ENCODE results near the gene PLEKHJ1.
"Not testable (repeated sequence)": the region's sequence is repeated elsewhere in the genome, so short reads cannot be mapped to it uniquely, and the experiment has no call there.

Gene PLEKHJ1

DNA sequence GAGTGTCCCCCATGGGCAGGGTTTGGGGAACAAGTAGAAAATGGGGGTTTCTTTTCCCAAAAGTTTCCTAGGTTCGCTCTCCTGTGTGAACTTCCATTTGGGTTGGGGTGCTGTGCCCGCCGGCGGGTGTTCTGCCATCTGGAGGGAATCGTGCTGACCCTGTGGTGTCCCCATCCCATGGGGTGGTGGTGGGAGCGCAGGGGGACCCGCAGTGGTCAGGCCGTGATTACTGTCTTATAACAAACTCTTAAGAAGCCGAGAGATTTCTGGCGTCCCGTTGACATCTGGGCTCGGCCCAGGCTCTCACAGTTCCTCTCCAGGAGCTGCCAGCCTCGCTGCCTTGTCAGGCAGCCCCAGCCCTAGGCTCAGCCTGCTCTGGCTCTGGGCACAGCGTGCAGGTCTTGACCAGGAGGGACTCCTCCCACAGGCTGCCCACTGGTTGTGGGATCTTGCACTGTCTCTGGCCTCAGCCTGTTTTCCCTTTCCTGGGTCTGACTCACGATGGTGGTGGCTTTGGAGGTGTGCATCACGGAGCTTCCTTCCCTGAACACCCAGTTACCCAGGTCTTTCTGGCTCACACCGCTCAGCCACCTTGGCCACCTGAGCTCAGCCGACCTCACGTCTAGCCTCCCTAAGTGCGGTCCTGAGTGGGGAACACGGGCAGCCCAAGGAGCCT is 34.5 kb downstream of the PLEKHJ1 start:
- DNase-seq: no peak

DNA sequence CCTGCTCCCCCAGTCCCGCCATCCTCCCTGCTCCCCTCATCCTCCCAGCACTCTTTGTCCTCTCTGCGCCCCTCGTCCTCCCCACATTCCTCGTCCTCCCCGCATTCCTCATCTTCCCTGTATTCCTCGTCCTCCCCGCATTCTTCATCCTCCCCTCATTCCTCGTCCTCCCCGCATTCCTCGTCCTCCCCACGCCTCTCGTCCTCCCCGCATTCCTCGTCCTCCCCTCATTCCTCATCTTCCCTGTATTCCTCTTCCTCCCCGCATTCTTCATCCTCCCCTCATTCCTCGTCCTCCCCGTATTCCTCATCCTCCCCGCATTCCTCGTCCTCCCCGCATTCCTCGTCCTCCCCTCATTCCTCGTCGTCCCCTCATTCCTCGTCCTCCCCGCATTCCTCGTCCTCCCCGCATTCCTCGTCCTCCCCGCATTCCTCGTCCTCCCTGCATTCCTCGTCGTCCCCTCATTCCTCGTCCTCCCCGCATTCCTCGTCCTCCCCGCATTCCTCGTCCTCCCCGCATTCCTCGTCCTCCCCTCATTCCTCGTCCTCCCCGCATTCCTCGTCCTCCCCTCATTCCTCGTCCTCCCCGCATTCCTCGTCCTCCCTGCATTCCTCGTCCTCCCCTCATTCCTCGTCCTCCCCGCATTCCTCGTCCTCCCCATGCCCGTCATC is 35.4 kb downstream of the PLEKHJ1 start:
- not testable (repeated sequence) for DNase-seq

GRCh38 chr19:2199861-2200623 is 36.1 kb downstream of the PLEKHJ1 start:
- DNase-seq: no peak

DNA sequence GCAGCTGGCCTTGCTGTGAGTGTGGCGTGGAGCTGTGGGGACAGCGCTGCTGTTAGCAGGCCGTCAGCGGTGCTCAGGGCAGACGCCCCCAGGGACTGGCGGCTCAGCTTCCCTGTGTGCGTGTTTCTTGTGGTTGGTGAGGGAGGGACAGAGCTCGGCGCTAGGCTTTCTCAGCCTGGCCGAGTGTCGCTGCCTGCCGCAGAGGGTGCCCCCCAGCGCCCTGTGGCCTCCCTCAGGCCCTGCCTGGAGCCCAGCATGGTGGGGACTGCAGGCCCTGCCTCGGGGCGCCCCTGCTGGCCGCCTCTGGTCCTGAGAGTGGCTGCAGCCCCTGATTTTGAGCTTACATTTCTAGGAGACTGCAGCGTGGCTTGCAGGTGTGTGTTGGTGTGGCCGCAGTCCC is 36.9 kb downstream of the PLEKHJ1 start:
- DNase-seq: peak in 4 of 51 donors; percentile 12 to 16 (median 12)

DNA sequence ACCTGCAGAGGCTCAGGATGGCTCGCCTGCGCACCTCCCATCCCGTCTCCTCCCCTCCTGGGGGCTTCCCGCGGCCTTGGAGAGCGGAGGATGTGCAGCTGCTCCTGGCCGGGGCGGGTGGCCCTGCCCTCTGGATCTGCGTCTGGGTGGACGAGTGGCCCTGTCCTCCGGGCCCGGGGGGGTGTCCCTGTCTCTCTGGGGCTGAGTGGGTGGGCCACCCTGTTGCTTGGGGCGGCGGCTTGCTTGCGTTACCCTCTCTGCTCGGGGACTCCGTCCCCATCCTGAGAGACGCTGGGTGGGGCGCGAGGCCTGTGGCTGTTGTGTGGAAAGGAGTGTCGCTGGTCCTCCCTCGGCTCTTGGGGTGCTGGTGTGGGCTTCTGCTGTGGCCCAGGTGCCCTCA is 37.8 kb downstream of the PLEKHJ1 start:
- DNase-seq: no peak

DNA sequence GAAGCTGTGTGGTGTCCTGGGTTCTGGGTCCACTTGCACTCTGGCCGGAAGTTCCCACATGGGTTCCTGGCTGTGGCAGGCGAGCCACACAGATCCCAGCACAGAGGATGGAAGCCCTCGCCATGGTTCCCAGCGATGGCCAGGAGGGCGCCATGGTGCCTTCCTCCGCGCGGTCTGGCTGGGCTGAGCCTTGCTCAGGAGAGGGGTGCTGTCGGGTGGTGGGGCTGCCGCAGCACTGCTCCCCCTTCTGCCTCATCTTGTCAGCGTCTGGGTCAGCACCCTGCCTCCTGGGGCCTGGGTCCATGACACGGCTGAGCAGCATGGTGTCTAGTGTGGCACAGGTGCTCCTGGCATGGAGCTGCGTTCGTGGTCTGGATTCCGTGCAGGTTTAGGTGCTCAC is 38.9 kb downstream of the PLEKHJ1 start:
- no peak for DNase-seq

DNA sequence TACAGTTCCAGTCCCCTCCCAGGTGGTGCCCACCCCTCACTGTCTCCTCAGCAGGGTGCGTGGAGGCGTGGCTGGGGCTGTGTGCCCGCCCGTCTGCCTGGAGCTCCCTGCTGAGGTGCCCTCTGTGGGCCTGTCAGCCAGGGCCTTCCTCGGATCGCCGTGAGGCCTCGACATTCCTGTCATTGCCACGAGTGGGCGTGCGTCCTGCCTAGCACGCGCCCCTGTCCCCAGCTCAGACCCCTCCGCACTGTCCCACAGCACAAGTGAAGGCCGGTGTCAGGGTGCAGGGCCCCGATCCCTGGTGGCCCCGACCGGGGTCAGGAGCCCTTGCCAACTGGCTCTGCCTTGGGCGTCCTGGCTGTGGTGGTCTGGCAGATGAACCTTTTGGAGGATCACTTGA is 40.2 kb downstream of the PLEKHJ1 start:
- no peak for DNase-seq

DNA sequence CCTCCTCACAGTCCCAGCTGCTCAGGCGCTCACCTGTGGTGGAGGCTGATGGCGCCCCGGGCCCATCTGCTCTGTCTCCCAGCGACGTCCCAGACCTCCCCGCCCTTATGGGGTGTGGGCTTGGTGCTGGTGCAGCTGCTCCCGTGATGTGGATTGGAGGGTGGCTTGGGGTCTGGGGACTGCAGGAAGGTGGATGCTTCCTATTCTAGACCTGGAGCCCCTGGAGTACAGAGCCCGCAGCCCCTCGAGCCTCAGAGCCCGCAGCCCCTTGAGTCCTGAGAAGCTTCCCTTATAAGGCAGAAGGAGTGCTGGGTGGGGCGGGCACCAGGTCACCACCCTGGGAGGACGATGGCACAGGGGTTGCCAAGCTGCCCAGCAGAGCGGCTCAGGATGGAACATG is 40.8 kb downstream of the PLEKHJ1 start:
- no peak for DNase-seq

GRCh38 chr19:2194513-2195078 is 41.5 kb downstream of the PLEKHJ1 start:
- DNase-seq: no peak

GRCh38 chr19:2193807-2194206 is 42.3 kb downstream of the PLEKHJ1 start:
- no peak for DNase-seq

GRCh38 chr19:2192862-2193261 is 43.3 kb downstream of the PLEKHJ1 start:
- DNase-seq: no peak

DNA sequence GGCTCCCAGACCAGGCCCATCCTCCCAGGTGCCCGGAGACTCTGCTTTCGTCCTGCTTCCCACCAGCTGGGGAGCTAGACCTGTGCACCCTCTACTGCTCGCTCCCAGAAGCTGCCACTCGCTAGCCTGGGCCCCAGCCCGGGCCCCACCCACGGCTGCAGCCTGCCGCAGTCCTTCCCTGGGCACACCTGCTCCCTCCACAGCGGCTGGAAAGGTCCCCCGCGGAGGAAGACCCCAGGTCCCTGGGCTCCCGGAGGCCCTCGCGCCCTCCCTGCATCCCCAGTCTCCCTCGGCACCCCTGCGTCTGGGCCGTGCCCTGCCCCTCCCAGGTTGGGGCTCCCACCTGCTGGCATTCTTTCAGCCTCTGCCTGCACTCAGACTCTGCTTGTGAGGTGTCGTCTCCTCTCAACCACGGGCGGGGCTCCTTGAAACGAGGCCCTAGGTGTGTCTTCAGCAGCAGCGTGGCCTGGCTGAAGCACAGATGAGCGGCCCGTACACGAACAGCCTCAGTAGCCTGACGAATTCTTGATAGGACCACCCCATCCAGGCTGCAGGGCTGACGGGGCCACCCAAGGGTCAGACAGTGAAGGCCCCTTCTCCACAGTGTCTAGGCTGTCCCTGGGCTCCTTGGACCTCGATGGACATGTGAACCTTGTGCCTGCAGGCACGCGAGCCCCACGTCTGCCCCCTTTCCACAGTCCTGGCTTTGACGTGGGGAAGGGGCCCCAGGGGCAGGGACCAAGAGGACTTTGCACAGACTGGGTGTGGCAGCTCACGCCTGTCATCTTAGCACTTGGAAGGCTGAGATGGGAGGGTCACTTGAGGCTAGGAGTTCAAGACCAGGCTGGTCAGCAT is 44.4 kb downstream of the PLEKHJ1 start:
- DNase-seq: no peak

DNA sequence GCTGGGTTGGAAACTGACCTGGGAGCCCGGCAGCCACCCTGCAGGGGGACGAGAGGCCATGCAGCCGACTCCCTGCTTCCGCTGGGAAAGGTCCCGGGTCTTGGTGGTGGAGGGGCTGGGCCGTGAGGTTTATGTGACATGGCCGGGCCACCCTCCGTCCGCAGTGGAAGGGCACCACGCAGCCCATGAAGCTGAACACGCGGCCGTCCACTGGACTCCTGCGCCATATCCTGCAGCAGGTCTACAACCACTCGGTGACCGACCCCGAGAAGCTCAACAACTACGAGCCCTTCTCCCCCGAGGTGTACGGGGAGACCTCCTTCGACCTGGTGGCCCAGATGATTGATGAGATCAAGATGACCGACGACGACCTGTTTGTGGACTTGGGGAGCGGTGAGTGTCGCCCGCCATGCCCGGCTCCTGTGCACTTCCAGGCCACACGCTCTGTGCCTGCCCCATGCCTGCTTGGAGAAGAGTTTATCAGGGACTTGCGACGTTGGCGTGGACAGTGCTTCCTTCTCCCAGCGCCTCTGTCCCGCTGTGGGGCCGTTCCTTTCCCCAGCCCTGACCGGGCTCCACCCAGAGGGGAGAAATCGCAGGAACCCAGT is 45.2 kb downstream of the PLEKHJ1 start:
- DNase-seq: no peak

DNA sequence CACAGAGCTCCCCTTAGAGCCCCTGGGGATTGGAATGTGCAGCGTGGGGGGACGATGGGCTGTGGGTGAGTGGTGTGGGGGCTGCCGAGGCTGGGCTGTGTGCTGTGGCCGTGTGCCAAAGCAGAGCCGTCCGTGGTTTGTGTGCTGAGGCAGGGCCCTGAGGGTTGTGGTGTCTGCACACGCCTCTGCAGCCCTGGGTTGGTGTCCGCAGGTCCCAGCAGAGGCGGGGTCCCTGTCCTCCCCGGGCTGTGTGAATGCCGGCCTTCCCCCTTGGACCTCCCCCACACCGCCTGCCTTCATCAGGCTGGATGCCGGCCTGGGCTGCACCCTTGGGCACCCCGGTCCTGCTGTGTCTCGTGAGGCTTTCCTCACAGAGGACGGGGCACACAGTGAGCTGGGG is 46.2 kb downstream of the PLEKHJ1 start:
- no peak for DNase-seq

DNA sequence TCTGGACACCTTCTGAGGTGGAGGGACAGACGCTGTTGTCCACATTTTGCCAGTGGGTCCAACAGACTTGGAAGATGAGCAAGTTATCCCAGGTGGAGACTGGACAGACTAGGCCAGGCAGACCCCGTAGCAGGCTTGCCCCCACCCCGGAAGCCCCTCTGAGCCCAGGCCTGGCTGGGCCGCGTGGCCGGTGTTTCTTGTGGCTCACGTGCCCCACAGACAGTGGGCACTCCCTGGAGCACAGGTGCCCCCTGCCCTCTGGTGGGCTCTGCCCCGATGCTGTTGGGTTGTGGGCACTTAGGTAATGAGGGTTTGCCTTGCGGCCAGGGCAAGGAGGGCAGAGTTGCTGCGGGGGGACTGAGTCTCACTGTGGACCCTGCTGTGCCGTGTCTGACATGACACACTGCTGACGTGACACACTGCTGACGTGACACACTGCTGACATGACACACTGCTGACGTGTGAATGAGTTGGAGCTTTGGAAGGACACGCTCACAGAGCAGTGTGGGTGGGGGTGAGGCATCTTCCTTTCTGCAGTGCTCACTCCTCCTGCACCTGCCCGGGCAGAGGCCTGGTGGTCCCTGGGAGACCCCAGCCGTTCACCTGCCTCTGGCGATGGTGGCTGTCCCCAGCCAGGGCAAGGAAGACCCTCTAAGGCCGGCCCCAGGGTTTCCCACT is 47.3 kb downstream of the PLEKHJ1 start:
- DNase-seq: peak in 1 of 51 donors; percentile 65

DNA sequence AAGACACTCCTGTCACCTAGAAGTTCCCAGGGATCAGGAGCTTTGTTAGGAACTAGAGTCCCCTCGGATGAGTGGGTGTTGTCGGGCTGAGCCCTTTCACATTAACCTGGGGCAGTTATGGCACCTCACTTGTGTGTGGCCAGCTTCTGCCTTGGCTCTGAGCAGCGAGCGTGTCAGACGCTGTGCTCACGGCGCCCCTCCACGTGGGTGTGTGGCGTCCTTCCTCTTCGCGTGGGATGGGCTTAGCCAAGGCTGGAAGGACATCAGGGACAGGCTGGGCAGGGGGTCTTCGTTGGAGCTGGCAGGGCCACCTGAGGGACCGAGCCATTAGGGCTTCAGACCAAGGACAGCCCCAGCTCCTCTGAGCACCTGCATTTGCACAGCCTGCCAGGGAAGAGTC is 49.0 kb downstream of the PLEKHJ1 start:
- DNase-seq: no peak

DNA sequence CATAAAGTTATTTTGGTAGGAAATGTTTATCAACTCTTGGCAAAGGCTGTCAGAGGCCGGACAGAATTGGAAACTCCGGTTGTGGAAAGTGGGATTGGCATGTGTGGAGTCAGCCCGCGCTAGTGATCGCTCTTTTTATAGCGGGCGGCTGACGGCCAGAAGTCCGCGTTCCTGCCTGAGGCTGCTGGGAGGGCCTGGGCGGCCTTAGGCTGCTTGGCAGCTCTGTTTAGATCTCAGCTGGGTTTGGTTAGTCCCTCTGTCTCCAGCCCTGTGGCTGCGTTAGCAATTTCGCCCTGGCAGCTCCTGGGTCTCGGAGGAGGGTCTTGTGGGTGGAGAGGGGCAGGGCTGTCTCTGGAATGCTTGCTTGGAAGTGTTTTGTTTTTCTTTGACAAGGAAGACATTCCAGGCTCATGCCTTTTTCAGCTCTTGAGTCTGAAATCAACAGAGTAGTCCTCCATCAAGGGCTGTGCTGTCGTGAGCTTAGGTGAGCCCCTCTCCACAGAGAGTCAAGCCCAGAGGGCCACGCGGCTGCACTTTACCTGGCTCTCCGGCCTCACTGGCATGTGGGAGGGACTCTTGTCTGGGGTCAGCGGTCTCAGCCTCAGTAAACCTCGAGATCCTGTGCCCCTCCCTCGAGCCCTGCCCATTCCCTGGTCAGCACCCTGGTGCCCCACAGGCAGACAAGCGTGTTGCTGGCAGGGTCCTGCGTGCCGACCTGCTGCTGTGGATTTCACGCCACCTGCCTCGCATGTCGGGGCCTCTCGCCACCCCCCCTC is 49.9 kb downstream of the PLEKHJ1 start:
- no peak for DNase-seq

- DNase-seq: no peak
Observed at GRCh38 chr19:2185734-2186070, 50.4 kb downstream of the PLEKHJ1 start.

DNA sequence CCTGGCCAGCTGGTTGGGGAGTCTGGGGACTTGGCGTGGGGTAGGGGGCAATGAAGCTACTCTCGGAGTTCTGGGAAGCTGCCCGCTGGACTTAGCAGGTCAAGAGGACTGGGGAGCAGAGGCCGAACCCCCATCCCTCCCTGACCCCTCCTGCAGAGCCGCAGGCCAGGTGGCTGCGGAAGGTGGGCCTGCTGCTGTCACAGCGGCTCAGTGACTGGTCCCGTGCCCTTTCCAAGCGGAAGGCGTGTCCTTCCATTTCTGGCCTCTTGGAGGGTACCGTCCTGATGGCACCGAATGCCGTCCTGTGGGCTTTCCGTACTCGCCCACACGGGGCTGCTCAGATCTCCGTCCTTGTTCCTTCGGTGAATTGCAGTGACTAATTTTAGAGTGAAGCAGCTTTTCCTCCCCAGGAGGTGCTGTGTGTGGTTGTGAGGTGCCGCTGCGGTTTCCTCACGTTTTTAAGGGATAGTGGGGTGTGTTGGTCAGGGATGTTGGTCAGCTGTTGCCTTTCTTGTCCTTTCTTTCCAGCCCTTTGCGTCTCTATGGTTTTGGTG is 51.6 kb downstream of the PLEKHJ1 start:
- DNase-seq: no peak
